Measurements from ENCODE around the gene TEKTIP1. TPM values are rescaled to one million over a fixed set of nuclear protein-coding genes. Genes with fewer than 3 reads are reported as not detected.

TEKTIP1 gene
- total and polyA plus RNA-seq, 2 experiments from 2014 or later = 1.5 TPM; not detected in 1

DNA sequence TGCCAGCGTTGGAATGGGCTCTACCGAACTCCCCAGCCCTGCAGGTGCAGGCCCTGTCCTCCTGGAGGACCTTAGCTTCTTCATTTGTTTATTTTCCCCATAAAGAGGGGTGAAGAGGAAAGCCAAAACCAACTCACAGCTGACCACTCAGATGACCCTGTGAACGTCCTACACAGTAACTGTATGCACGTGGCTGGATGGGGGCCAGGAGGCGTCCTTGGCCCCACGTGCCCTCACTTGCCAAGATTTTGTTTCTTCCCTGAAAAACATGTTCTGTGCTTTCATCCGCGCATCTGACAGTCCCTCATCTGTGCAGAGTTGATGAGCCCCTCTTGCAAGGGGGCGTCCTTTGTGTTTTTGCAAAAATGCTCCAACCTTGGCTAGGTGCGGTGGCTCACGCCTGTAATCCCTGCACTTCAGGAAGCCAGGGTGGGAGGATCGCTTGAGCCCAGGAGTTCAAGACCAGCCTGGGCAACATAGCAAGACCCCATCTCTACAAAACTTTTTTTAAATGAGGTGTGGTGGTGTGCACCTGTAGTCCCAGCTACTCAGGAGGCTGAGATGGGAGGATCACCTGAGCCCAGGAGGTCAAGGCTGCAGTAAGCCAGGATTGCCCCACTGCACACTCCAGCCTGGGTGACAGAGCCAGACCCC lies 5.3 kb upstream of the TEKTIP1 start:
- Histone ChIP-seq H4K20me1 (ENCODE audit: insufficient read depth, poor library complexity, severe bottlenecking) (peaks cover 2% of the 10 kb centered on the region), H3K27me3 (no peaks in the 10 kb centered on the region), H3K9me2 (replicated peaks; ENCODE audit: insufficient read depth) (no peaks in the 10 kb centered on the region), H3K4me1 (ENCODE audit: insufficient read depth) (no peaks in the 10 kb centered on the region), H3K4me3 (no peak overlapping the region), H2AFZ (no peak overlapping the region), H3K4me2 (no peak overlapping the region), H3K79me2 (no peaks in the 10 kb centered on the region), H3K9me3 (ENCODE audit: low read depth) (no peaks in the 10 kb centered on the region), H3K27ac (no peak overlapping the region), H3K36me3 (replicated peaks; ENCODE audit: insufficient read depth, low read depth) (no peaks in the 10 kb centered on the region)
- DNase-seq (ENCODE audit: low spot score) = no peak
- TF ChIP-seq, protein P1, sequence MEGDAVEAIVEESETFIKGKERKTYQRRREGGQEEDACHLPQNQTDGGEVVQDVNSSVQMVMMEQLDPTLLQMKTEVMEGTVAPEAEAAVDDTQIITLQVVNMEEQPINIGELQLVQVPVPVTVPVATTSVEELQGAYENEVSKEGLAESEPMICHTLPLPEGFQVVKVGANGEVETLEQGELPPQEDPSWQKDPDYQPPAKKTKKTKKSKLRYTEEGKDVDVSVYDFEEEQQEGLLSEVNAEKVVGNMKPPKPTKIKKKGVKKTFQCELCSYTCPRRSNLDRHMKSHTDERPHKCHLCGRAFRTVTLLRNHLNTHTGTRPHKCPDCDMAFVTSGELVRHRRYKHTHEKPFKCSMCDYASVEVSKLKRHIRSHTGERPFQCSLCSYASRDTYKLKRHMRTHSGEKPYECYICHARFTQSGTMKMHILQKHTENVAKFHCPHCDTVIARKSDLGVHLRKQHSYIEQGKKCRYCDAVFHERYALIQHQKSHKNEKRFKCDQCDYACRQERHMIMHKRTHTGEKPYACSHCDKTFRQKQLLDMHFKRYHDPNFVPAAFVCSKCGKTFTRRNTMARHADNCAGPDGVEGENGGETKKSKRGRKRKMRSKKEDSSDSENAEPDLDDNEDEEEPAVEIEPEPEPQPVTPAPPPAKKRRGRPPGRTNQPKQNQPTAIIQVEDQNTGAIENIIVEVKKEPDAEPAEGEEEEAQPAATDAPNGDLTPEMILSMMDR (IDR thresholded peaks at IDR 0.05; ENCODE audit: poor library complexity) = no peak
- no peak for TF ChIP-seq EZH2phosphoT487 (IDR thresholded peaks at IDR 0.05; ENCODE audit: low read depth, severe bottlenecking, unreplicated experiment)
- no peak for TF ChIP-seq EZH2 (IDR thresholded peaks at IDR 0.05; ENCODE audit: borderline replicate concordance)
- 97% methylated on average over 12 of the region's 12 CpGs for WGBS (ENCODE audit: low lambda C conversion rate, missing lambda C conversion rate)

DNA sequence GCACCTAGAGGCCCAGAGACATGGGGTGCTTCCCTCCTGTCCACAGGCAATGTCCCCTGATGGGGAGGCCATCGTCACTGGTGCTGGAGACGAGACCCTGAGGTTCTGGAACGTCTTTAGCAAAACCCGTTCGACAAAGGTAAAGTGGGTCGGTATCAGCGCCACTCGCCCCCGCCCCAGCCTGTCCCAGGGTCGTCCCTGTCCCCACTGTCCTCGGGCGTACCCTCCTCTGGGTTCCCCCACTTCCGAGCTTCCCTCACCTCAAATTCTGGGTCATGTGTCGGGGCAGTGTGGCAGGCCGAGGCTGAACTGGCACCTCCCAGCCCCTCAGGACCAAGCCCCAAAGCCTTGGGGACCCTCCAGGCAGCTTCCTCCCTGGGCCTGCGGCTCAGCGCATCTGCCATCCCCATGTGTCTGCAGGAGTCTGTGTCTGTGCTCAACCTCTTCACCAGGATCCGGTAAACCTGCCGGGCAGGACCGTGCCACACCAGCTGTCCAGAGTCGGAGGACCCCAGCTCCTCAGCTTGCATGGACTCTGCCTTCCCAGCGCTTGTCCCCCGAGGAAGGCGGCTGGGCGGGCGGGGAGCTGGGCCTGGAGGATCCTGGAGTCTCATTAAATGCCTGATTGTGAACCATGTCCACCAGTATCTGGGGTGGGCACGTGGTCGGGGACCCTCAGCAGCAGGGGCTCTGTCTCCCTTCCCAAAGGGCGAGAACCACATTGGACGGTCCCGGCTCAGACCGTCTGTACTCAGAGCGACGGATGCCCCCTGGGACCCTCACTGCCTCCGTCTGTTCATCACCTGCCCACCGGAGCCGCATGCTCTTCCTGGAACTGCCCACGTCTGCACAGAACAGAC lies 4.4 kb upstream of the TEKTIP1 start:
- Histone ChIP-seq H3K4me1 (ENCODE audit: insufficient read depth) (no peaks in the 10 kb centered on the region), H3K79me2 (no peaks in the 10 kb centered on the region), H3K4me3 (no peak overlapping the region), H3K9me2 (replicated peaks; ENCODE audit: insufficient read depth) (no peaks in the 10 kb centered on the region), H3K27ac (no peak overlapping the region), H4K20me1 (ENCODE audit: insufficient read depth, poor library complexity, severe bottlenecking) (peaks cover 3% of the 10 kb centered on the region), H3K36me3 (replicated peaks; ENCODE audit: insufficient read depth, low read depth) (no peaks in the 10 kb centered on the region), H3K9me3 (ENCODE audit: low read depth) (no peaks in the 10 kb centered on the region), H2AFZ (no peak overlapping the region), H3K27me3 (no peaks in the 10 kb centered on the region), H3K4me2 (no peak overlapping the region)
- no peak for DNase-seq (ENCODE audit: low spot score)
- TF ChIP-seq EZH2phosphoT487 (IDR thresholded peaks at IDR 0.05; ENCODE audit: low read depth, severe bottlenecking, unreplicated experiment) = no peak
- WGBS (ENCODE audit: low lambda C conversion rate, missing lambda C conversion rate) = 90% methylated on average over 34 of the region's 38 CpGs

DNA sequence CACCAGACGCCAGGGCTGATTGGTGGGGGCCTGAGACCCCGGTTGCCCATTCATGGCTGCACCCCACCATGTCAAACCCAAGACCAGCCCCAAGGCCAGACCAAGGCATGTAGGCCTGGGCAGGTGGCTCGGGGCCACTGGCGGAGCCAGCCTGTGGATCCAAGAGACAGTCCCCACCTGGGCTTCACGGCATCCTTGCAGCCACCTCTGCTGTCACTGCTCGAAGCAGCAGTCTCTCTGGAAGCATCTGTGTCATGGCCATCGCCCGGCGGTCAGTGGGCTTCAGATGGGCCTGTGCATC lies 3.8 kb upstream of the TEKTIP1 start:
- H3K36me3 ChIP-seq (replicated peaks; ENCODE audit: insufficient read depth, low read depth) = no peaks in the 10 kb centered on the region
- 95% methylated on average over 9 of the region's 9 CpGs for WGBS (ENCODE audit: low lambda C conversion rate, missing lambda C conversion rate)

More for the DNA sequence above, 3.8 kb upstream of the TEKTIP1 start:
- H3K9me3 ChIP-seq (ENCODE audit: low read depth) = no peaks in the 10 kb centered on the region
- no peak overlapping the region for H3K27ac ChIP-seq
- H4K20me1 ChIP-seq (ENCODE audit: insufficient read depth, poor library complexity, severe bottlenecking) = peaks cover 3% of the 10 kb centered on the region
- no peaks in the 10 kb centered on the region for H3K4me1 ChIP-seq (ENCODE audit: insufficient read depth)
- no peak overlapping the region for H3K4me2 ChIP-seq
- no peak overlapping the region for H2AFZ ChIP-seq
- no peak overlapping the region for H3K4me3 ChIP-seq
- no peaks in the 10 kb centered on the region for H3K79me2 ChIP-seq
- TF ChIP-seq EZH2phosphoT487 (IDR thresholded peaks at IDR 0.05; ENCODE audit: low read depth, severe bottlenecking, unreplicated experiment) (no peak), EZH2 (IDR thresholded peaks at IDR 0.05; ENCODE audit: borderline replicate concordance) (no peak)
- TF ChIP-seq, protein P1 (IDR thresholded peaks at IDR 0.05; ENCODE audit: poor library complexity) = no peak
- no peak for DNase-seq (ENCODE audit: low spot score)
- no peaks in the 10 kb centered on the region for H3K27me3 ChIP-seq
- no peaks in the 10 kb centered on the region for H3K9me2 ChIP-seq (replicated peaks; ENCODE audit: insufficient read depth)
